Daoy (cell line): ENCODE measurements around the gene APOLD1. TPM values are rescaled to one million over a fixed set of nuclear protein-coding genes. Genes with fewer than 3 reads are reported as not detected.
A peak's percentile ranks its signal among the peaks of the same experiment; 100 is the strongest.
"Not testable (repeated sequence)": the region's sequence is repeated elsewhere in the genome, so short reads cannot be mapped to it uniquely, and the experiment has no call there.

Source experiments
- DNase-seq: peaks from one replicate; pipeline ENCODE4 v3.0.0-alpha.2; 2015; ENCODE audit warnings: low read depth
- total RNA-seq: library from RNA; depleted of rRNA; stranded (reverse); fragments of >200 nt; shearing (Covaris generic); gene quantifications from 2 replicates; pipeline ENCODE4 v1.2.3, GENCODE V29; 2014; rRNA removed

The APOLD1 gene, protein sequence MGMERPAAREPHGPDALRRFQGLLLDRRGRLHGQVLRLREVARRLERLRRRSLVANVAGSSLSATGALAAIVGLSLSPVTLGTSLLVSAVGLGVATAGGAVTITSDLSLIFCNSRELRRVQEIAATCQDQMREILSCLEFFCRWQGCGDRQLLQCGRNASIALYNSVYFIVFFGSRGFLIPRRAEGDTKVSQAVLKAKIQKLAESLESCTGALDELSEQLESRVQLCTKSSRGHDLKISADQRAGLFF
- total RNA-seq, result 8.4 and 10.2 TPM in 2 replicates

DNA sequence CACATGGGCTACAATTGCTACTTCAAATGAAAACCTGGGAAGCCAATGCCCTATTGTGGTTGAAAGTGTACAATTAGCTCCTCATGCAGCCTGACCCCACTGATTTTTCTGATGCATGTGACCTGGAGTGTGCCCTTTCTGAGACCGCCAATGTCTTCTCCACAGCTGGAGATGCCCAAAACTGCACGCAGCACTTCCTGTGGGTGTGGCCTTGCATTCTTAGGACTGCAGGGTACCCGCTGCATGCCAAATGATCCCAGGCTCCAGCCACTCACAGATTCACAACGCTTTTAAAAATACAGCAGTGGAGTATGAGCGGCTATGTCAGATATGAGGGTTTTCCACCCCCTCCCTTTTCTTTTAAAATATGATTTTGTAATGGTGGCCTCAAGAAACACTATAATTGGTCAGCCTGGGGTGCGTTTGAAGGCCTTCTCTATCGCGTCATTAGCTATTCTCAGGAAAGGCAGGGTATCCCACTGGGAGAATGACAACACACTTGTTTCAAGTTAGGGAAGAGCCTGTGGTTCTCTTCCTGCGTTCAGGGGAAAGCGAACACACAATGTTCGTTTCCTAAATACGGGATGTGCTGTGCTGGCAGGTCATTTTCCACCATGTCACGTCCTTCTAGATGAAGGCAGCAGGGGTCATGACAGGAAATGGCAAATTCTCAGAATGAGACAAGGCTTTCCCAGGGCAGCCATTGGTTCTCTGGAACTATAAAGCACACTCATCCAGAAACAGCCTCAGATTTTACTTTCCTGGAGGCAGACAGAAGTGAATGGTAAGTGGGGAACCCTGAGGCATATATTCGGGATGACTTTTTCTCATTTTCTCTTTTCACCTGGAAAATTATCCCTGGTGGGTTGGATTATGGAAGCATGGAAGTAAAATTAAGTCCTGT lies at the start of gene APOLD1:
Gene APOLD1 (plus strand): TSS at position 749 of the 904 bp plus-strand sequence. CDS start 33 bp downstream, at position 782.
- DNase-seq, result no peak

DNA sequence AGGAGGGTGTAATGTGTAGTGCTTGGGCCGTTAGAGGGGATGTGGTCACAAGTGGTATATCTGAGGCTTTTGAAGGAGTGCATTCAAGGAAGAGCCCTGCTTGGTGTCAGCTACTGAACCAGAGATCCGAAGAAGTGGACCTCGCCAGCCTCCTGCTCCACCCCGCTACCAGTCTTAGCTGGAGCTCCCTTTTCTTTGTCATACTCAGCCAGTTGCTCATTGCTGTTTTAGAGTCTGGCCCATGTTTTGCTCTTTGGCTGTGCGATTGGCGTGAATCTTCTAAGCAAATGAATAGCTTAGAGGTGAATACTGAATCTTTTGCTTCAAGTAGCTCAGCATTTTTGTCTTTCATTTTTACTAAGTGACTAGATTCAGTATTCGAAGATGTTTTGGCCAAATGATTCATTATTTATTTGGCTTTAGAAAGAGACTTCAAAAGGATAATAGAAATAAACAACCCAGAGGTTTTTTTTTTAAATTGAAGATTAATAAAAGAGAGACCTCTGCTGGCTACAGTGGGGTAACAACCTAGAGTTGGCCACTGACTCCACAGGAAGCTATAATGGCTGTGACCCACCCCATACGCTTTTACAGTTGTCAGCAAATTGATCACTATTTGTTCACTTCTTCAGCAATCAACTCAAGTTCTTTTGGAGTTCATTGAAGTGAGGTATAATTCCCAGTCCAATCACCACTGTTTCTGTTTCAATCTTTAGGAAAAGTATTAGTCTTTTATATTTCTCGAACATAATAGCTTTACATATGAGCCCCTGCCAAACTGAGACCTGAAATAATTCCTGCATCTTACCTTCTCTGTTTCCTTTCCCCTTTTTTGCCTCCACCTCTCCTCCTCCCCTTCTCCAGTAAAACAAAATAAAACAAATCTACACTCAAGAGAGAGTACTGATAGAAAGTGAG lies 48.4 kb upstream of the APOLD1 start:
- peak; percentile 36 for DNase-seq

DNA sequence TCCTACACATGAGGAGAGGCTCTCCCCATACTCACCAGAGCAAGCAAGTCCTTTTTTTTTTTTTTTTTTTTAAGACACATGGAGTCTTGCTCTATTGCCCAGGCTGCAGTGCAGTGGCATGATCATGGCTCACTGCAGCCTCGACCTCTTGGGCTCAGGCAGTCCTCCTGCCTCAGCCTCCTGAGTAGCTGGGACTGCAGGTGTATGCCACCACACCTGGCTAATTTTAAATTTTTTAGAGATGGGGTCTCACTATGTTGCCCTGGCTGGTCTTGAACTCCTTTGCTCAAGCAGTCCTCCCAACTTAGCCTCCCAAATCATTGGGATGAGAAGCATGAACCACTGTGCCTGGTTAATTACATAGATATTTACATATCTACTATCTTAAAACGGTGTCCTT lies 47.3 kb upstream of the APOLD1 start:
- DNase-seq, result not testable (repeated sequence)

DNA sequence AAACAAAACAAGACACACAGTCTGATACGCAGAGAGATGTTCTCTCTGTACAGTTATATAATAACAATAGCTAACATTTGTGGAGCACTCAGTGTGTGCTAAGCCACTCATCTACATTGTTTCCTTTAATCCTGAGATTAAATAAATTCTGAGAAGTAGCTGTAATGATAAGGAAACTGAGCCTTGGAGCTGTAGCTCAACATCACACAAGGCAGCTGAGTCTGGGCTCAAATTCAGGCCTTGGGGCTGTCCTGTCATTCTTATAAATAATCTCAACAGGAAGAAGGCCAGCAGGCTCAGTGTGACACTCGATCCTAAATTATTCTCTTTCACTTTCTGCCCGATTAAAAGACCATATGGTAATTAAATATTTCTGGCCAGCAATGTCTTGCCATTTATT lies 43.8 kb upstream of the APOLD1 start:
- no peak for DNase-seq

DNA sequence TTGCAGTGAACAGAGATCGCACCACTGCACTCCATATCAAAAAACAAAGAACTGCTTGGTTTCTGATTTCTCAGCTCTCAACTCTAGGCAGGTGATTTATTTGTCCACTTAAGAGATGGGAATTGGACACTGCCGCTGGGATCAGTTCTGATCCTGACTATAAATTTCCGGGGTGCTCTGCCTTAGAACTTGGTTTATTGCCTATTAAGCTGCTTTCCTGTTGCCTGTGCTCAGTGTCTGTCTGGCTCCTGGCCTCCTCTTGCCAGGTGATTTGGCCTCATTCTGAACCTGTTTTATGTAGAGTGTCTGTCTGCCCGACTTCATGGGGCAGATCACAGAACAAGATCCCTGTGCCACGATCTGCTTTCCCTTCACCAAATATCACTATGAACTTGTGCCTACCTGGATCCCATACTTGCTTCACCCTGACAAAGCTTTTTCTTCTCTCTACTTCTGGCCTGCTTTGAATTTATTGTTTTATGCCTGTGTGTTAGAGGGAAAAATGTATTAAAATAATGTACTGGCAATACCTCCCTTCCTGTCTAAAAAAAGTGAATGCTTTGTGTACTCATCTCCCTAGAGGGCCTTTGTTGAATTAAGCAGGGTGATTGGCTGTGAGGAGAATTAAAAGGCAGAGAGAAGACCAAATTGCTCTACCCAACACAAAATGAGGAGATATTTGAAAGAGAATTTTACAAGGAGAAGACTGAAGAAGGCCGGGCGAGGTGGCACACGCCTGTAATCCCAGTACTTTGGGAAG lies 40.7 kb upstream of the APOLD1 start:
- no peak for DNase-seq

DNA sequence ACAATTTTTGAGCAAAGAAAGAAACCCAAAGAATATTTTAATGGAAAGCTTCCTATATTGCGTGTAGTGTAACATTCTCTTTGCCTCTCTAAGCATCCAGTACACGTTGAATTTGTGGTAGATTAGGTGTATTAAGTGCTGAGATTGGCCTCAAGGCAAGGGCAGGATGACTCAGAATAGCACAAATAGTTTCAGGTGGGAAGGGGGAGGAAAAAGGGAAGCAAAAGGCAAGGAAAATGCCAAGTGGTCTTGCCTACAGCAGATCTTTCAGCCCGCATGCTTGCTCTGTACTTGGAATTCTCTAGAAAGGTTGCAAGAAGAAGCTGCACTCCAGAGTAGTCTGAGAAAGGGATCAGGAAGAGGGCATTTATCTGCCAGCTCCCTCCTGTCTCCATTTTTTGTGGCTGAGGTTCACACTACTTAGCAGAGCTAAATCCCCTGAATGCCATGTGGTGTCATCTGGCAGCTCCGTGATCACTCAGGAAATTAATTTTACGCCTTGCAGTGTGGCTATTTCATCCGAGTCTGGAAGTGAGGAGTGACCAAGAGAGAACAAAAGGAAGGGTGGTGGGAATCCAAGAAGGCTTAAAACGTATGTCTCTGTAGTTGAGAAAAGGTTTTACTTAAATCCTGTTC lies 39.8 kb upstream of the APOLD1 start:
- peak; percentile 46 for DNase-seq

DNA sequence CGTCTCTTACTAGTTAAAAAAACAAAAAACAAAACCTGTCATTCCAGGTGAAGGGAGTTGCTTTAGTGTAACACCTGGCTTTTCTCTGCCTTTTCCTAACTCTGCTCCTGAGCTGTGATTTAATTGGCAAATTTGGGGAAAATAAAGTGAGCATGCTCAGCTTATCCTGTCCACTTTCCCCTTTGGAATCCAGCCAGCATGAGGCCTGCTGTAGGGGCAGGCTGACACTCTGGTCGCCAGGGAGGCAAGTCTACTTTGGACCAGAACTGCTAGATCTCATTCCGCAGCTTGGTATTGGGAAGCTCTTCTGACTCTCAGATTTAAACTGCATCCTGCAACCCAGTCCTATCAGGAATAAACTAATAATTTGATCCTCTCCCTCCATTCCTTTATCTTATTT lies 38.2 kb upstream of the APOLD1 start:
- no peak for DNase-seq

DNA sequence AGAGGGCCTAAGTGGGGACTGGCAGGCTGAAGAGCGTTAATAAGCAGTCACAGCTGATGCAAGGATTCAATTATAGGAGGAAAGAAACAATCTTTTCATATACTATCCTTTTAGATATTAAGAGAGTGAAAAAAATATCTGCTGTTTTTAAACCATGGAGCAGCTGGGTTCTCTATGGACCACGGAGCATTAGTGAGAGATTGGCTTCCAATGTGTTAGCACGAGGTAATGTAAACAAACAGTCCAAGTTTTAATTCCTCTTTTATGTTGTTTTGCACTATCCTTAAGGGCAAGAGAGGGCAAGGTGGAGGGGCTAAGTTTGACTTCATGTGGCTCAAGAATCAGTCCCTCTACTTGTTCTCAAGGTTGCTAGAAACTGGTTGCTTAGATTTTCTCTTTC lies 37.4 kb upstream of the APOLD1 start:
- no peak for DNase-seq

DNA sequence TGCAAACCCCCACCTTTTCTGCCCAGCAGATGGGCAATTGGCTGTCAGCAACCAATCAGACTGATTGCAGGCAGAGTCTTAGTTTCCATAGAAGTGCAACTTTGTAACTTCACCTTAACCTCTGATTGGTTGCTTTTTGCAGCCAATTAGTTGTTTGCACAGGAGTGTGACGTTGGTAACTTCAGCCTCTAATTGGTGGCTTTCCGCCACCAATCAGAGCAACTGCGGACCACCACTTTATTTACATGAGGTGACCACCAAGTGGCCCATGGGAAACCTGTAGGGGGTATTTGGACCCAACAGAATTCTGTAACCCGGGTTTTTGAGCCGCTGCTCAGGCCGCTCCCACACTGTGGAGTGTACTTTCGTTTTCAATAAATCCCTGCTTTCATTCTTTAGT lies 36.0 kb upstream of the APOLD1 start:
- DNase-seq, result peak; percentile 84

DNA sequence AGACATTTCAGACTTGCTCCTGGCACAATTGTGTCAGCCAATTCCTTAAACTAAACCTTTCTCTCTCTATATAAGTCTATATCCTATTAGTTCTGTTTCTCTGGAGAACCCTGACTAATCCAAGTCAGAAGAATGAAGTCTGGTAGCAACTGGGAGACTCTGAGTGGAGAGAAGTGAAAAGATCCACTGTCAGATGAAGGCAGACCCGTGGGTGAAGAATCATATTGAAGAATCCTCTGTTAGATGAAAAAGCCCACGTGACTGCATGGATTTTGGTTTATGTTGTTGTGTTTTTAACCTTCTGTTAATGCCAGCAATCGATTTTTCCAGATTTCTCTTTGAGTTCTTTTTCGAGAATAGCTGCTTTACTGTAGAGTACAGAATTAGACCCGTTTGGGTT lies 29.5 kb upstream of the APOLD1 start:
- no peak for DNase-seq

DNA sequence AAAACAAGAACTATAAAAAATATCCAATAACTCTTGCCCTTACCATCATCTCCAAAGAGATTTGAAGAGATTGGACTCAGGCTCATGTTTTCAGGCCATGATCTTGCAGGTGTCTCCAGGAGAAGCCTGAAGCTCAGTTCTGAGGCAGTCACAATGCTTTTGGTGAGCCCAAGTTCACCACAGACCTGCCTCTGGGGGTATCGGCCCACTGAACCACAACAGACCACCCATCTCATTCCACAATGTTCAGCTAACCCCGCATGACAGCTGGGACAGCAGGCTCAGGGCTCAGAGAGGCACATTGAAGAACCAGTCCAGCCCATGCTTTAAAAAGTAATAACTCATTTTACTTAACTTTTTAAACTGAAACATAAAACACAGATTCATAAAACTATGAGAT lies 28.3 kb upstream of the APOLD1 start:
- no peak for DNase-seq

DNA sequence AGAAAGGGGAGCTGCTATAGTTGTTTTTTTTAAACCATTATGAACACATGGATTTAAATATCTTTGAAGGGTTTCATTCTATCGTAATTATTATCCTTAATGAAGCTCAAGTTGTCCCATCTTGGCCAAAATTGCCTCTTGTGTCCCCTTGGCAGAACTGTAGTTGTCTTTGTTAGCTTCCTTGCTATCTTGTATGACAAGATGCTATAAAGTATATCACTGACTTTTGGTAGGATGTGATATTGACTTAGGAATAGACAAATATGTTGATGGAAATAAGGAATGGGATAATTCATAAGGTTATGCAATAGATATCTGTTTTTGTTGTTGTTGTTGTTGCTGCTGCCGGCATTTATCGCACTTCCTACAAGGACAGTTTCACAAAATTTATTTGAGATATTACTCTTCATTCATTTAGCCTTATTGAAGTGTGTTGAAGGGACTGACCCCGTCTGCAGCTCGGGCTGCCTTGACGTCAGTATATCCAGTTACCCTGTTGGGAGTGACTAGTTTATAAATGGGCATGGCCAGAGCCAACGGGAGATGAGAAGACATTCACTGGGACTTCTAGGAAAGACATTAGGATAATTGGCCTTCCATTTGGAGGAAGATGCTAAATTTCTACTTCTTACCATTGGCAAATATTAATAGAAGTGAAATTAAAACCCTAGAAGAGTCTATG lies 26.1 kb upstream of the APOLD1 start:
- DNase-seq, result no peak

DNA sequence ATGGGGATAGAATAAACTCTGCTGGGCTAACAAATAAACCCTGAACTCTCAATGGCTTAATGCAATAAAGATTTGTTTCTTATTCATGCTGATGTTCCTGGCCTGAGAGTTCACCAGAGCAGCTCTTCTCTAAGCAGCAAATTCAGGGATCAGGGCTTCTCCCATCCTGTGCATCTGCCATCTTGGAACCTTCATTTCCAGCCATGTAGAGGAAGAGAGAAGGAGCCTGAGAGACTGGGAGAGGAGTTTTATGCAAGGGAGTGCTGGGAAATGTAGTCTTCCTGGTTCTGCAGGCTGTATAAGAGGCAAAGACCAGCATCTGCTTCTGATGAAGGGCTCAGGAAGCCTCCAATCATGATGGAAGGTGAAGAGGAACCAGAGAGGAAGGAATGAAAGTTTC lies 20.6 kb upstream of the APOLD1 start:
- DNase-seq, result no peak

DNA sequence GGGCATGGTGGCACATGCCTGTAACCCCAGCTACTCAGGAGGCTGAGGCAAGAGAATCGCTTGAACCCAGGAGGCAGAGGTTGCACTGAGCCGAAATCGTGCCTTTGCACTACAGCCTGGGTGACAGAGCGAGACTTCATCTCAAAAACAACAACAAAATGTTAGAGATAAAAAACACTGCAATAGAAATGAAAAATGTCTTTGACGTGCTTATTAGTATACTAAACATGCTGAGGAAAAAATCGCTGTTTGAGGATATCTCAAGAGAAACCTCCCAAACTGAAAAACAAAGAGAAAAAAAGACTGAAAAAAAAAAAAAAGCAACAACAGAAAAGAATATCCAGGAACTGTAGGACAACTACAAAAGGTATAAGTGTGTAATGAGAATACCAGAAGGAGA lies 15.2 kb upstream of the APOLD1 start:
- DNase-seq, result no peak

DNA sequence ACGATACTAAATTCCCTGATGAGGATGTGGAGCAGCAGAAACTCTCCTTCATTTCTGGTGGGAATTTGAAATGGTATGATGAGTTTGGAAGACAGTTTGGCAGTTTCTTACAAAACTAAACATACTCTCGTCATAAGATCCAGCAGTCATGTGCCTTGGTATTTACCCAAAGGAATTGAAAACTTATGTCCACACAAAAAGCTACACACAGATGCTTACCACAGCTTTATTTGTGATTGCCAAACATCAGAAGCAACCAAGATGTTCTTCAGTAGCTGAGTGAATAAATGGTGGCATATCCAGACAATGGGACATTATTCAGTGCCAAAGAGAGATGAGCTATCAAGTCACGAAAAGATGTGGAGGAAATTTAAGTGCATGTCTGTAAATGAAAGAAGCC lies 10.7 kb upstream of the APOLD1 start:
- no peak for DNase-seq

DNA sequence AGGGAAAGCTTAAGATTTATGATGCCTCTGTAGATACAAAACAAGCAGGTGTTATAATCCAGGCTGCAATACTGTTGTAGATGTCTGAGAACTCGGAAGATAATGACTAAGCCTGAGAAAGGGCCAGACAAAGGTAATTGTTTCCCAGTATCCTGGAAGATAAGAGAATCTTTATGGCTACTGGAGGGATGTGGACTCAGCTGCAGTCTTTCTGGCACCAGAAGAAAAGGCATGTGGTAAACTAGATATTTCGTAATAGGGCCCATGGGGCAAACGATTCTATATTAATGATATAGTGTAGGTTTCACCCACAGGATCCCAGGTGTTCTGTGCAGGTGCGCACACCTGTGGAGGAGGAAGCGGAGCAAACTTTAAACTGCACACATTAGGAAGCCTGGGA lies 9.2 kb upstream of the APOLD1 start:
- peak; percentile 48 for DNase-seq

DNA sequence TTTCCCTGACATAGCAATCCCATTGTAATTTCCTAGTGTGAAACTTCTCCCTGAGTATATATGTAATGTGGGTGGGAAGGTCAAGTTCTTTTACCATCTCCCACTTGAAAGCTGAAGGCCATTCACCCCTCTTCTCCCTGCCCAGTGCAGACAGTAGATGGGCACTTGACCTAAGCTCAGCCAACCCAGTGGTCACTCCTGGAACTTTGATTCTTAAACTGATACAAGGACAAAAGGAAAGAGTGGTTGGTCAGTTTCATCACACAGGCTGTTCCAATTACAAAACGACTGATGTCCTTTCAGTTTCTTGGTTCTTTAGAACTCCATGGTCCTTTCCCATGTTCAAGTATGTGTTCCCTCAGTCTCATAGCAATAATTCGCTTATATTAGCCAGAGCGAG lies 8.4 kb upstream of the APOLD1 start:
- no peak for DNase-seq

DNA sequence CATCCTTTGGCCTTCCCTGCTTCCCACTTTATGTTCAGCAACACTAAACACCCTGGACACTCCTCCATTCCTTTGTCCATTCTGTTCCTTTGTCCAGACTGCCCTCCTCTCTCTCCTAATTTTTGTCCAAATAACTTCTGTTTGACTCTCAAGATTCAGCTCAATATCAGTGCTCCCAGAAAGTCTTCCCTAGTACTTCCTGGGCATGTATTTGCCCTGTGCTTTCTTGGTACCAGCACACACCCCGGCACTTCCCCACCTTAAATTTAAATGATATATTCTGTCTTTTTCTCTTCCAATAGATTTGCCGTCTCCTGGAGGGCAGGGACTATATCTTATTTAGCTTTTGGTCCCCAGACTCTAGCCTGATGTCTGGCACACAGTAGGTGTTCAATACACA lies 6.5 kb upstream of the APOLD1 start:
- DNase-seq, result no peak

DNA sequence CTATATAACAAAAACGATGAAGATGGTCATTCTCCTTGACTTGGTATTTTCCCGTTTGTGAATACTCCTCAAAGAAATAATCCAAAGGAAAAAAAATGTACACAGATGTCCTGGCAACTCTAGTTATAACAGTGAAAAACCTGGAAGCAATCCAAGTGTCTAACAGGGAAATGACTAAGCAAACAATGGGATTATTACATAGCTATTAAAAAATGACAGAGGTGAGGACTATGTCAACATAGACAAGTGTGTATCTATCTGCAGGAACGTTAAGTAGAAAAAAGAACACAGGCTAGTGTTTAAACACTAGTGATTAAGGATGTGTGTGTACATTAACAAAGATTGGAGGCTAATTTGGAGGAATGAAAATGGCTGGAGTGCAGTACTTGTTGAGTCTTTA lies 5.9 kb upstream of the APOLD1 start:
- DNase-seq, result peak; percentile 70

DNA sequence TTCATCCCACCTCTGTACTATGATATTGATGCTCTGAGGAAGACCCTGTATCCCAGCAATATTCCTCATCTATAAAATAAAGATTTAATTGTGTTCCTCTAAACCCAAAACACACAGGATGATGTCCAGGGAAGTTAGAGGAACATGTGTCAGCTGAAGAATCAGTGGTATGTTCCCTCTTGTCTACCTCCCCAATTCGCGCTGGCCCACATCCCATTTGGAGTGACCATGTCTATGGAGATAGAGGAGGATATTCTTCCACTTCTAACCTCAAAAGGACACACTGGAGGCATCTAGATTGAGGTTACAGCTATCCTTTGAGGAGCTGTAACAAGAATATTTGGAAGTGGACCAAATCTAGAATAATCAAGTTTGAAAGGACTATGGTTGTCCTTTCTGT lies 1.3 kb upstream of the APOLD1 start:
- DNase-seq, result no peak
